ENCODE measurements around the gene RBM22. TPM values are rescaled to one million over a fixed set of nuclear protein-coding genes. Genes with fewer than 3 reads are reported as not detected.

The RBM22 gene
- total and polyA plus RNA-seq, 2 of the 4 experiments (the other 2 are of a cell fraction) = 26.2 to 34.2 TPM

GRCh38 chr5:150670948-150671310 is 29.9 kb downstream of the RBM22 start:
- no peak overlapping the region for H3K18ac ChIP-seq (ENCODE audit: low read depth, low read length)
- no peak overlapping the region for H3K9ac ChIP-seq (ENCODE audit: low read depth, low read length)
- intact Hi-C loops (cut with micrococcal nuclease) (no loop called here), dilution Hi-C loops (cut with HindIII; ENCODE audit: low sequenced_read_pairs, unreplicated experiment) (no loop called here), in situ Hi-C loops (cut with MboI; ENCODE audit: low sequenced_read_pairs) (no loop called here)
- no peak overlapping the region for H3K56ac ChIP-seq (ENCODE audit: extremely low read depth, insufficient read depth, low read length)
- H2BK120ac ChIP-seq (ENCODE audit: low read depth, low read length) = no peak overlapping the region
- H3K4me3 ChIP-seq (ENCODE audit: insufficient read depth, low read depth, low read length) = no peak overlapping the region
- no peak overlapping the region for H2BK5ac ChIP-seq (ENCODE audit: low read depth, low read length, poor library complexity, severe bottlenecking)
- no peak for TF ChIP-seq CEBPB (IDR thresholded peaks at IDR 0.05; ENCODE audit: low read depth, low read length)
- no peak for TF ChIP-seq FOS (IDR thresholded peaks at IDR 0.05; ENCODE audit: low read depth, low read length)
- no peak for TF ChIP-seq RFX5 (IDR thresholded peaks at IDR 0.05; ENCODE audit: low read depth, low read length)
- TF ChIP-seq MAFK (IDR thresholded peaks at IDR 0.05; ENCODE audit: low read depth, low read length) = no peak
- no peak for TF ChIP-seq RAD21 (IDR thresholded peaks at IDR 0.05; ENCODE audit: low read length)
- TF ChIP-seq, protein P1, sequence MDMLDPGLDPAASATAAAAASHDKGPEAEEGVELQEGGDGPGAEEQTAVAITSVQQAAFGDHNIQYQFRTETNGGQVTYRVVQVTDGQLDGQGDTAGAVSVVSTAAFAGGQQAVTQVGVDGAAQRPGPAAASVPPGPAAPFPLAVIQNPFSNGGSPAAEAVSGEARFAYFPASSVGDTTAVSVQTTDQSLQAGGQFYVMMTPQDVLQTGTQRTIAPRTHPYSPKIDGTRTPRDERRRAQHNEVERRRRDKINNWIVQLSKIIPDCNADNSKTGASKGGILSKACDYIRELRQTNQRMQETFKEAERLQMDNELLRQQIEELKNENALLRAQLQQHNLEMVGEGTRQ (IDR thresholded peaks at IDR 0.05; ENCODE audit: low read depth, low read length) = no peak
- TF ChIP-seq SMC3 (IDR thresholded peaks at IDR 0.05; ENCODE audit: low read depth, low read length) = no peak
- no peak for TF ChIP-seq NFE2L2 (IDR thresholded peaks at IDR 0.05; ENCODE audit: low read depth, low read length)
- TF ChIP-seq CHD1 (IDR thresholded peaks at IDR 0.05; ENCODE audit: low read depth, low read length) = no peak
- TF ChIP-seq ELK1 (IDR thresholded peaks at IDR 0.05; ENCODE audit: borderline replicate concordance, low read depth, low read length) = no peak
- no peak for TF ChIP-seq RCOR1 (IDR thresholded peaks at IDR 0.05; ENCODE audit: insufficient replicate concordance, low read length)
- TF ChIP-seq BHLHE40 (IDR thresholded peaks at IDR 0.05; ENCODE audit: low read depth, low read length) = no peak
- no peak overlapping the region for H2AK5ac ChIP-seq (ENCODE audit: low read depth, low read length)
- H2BK15ac ChIP-seq (ENCODE audit: low read depth, low read length) = no peak overlapping the region
- H2AK9ac ChIP-seq (replicated peaks; ENCODE audit: low read depth, low read length, poor library complexity) = no peak overlapping the region
- ATAC-seq (ENCODE audit: low read depth) (no peak), DNase-seq (no peak)
- peaks cover 8% of the 10 kb centered on the region for H3K9me1 ChIP-seq (ENCODE audit: insufficient read depth, low read length)
- WGBS, 2 experiments (ENCODE audit: extremely low coverage in 2 of 2, insufficient read length in 1 of 2) = 20% methylated on average over 1 of the region's 2 CpGs; no CpG with 5 or more reads in 1 of the 2 experiments
- peaks cover 12% of the 10 kb centered on the region for H3K27me3 ChIP-seq (ENCODE audit: control insufficient read depth, insufficient read depth, low read length)
- no peak overlapping the region for H3K14ac ChIP-seq (replicated peaks; ENCODE audit: low read depth, low read length)
- no peak overlapping the region for H2AFZ ChIP-seq (replicated peaks; ENCODE audit: low read length, poor library complexity)
- POLR2A ChIA-PET (ENCODE audit: unreplicated experiment) = interaction anchor here (0.5 kb wide), 1 partner anchor 112 kb away, joined by 3 read pairs; no protein-coding TSS in a partner anchor
- H4K5ac ChIP-seq (ENCODE audit: low read depth, low read length) = no peak overlapping the region
- CTCF ChIA-PET = no interaction called here
- H3K79me1 ChIP-seq (ENCODE audit: low read depth in 1 of 2, low read length in 2 of 2) = no peaks in the 10 kb centered on the region
- H3K4me1 ChIP-seq (ENCODE audit: control insufficient read depth, insufficient read depth, low read length) = peaks cover 13% of the 10 kb centered on the region
- H3K4me2 ChIP-seq (ENCODE audit: low read depth, low read length) = no peak overlapping the region
- no peak overlapping the region for H4K8ac ChIP-seq (ENCODE audit: low read depth in 2 of 2, low read length in 2 of 2)
- no peaks in the 10 kb centered on the region for H4K20me1 ChIP-seq (ENCODE audit: insufficient read depth, low read length)
- H4K91ac ChIP-seq (ENCODE audit: insufficient read depth, low read depth, low read length) = no peak overlapping the region
- BruUV-seq (replicated peaks) = no TSS peak
- no peak overlapping the region for H2BK20ac ChIP-seq (ENCODE audit: low read depth, low read length)
- H3K27ac ChIP-seq (ENCODE audit: insufficient read depth, low read length) = no peak overlapping the region
- H3K9me3 ChIP-seq (ENCODE audit: control insufficient read depth, insufficient read depth, low read length) = no peaks in the 10 kb centered on the region
- H3K23ac ChIP-seq (ENCODE audit: low read depth, low read length) = no peak overlapping the region
- H3K36me3 ChIP-seq (ENCODE audit: control insufficient read depth, insufficient read depth, low read length) = no peaks in the 10 kb centered on the region
- no peak overlapping the region for H3K4ac ChIP-seq (ENCODE audit: low read depth, low read length)

Data from IMR-90 (cell line).